HPDE6-E6E7 (cell line): ENCODE data around the gene CIC.

Experiments
- DNase-seq: peaks from one replicate; pipeline ENCODE4 v3.0.0; 2011; ENCODE audit warnings: missing footprints; ENCODE audit errors: extremely low spot score

The CIC gene

GRCh38 chr19:42277821-42278451 lies 8.9 kb downstream of the CIC start:
- DNase-seq, result no peak

- DNase-seq, result no peak
These were observed 9.6 kb downstream of the CIC start for GRCh38 chr19:42278452-42279154.

- DNase-seq, result no peak
These were observed 10.3 kb downstream of the CIC start for GRCh38 chr19:42279155-42279901.

GRCh38 chr19:42279902-42280814 lies 11.1 kb downstream of the CIC start:
- DNase-seq, result peak; percentile 85

GRCh38 chr19:42280815-42281145 lies 11.7 kb downstream of the CIC start:
- DNase-seq, result no peak

GRCh38 chr19:42281146-42281826 lies 12.2 kb downstream of the CIC start:
- no peak for DNase-seq

- DNase-seq, result no peak
These were observed 13.0 kb downstream of the CIC start for GRCh38 chr19:42281827-42282762.

DNA sequence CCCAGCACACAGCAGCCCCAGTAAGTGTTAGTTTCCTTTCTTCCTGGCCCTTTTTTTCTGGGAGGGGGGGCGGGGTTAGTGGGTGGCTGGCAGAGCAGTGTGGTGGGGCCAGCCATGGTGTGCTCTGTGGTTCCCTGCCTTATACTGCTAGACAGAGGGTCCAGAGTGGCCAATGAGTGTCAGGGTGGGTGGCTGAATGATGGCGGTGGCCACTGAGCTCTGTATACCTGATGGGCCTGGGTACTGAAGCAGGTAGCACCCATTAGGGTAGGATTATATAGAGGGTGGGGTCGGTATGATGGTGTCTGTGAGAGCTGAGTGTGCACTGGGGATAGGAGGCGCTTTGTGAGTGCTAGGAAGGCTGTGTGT lies 13.8 kb downstream of the CIC start:
- no peak for DNase-seq

- peak; percentile 76 for DNase-seq
These were observed 14.4 kb downstream of the CIC start for GRCh38 chr19:42283188-42284065.

- no peak for DNase-seq
These were observed 15.0 kb downstream of the CIC start for GRCh38 chr19:42284066-42284501.

DNA sequence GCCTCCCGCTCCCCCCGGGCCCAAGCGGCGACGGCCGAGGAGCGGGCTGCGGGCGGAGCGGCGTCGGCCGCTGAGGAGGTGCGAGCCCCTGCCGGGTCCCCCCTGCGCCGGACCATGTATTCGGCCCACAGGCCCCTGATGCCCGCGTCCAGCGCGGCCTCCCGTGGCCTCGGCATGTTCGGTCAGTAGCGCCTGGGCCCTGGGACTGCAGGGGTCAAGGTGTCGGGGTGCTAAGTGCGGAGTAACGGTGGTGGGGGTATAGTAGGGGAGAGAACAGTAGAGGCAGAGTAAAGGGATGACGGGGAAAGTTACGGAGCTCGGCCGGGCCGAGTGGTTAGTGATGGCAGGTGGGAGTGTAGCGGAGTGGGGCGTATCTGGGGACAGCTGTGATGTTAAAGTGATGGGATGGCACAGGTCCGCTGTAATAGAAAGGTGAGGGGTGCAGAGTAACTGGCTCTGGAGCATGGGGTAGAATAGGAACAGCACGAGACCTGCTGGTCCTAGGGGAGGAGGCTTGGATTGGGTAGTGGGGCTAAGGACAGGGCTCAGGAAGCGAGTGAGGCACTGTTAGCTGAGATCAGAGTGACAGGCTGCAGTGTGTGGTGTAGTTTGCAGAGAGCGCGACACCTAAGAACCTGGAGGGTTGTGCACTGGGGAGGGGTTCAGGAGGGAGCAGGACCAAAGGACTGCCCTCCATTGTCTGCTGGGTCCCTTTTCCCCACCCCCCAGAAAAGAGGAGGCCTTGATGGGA lies 15.7 kb downstream of the CIC start:
- DNase-seq, result no peak

GRCh38 chr19:42285541-42285941 lies 16.5 kb downstream of the CIC start:
- DNase-seq, result no peak

DNA sequence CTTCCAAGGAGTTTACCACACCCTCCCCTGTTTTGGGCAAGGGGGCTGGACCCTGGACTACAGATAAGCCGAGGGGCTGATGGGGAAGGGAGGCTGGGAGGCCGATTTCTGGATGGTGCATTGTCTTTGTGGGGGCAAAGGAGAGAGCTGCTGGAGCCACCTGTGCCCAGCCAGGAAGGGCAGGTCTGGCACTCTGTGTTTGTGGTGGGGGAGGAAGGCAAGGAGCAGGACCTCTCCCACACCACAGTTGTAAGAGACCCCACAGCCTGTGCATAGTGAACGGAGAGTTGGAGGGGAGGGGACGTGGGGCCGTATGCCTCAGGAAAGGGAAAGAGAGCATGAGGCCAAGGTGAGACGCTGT lies 16.9 kb downstream of the CIC start:
- no peak for DNase-seq

DNA sequence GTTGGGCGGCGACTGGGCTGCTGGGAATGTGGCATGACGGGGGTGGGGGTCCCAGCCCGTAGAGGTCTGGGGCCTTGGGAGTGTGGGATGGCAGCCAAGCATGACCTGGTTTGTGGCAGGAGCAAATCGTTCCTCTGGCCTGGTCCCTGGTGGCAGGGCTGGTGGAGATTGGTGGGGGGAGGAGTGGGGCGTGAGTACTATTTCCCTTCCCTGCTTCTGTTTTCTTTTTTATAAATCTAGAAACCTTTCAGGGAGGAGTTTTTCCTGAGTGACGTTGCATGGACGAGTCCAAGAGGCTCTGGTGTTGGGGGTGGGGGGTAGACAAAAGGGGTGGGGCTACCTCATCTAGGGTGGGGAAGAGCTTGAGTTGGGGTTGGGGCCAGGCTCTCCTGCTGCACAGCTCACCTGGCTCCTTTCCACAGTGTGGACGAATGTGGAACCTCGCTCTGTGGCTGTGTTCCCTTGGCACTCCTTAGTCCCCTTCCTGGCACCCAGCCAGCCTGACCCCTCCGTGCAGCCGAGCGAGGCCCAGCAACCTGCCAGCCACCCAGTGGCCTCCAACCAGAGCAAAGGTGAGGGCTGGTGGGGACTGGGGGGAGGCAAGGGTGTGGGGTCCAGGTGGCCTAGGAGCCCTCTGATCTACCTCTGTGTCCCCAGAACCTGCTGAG lies 17.4 kb downstream of the CIC start:
- DNase-seq, result no peak

DNA sequence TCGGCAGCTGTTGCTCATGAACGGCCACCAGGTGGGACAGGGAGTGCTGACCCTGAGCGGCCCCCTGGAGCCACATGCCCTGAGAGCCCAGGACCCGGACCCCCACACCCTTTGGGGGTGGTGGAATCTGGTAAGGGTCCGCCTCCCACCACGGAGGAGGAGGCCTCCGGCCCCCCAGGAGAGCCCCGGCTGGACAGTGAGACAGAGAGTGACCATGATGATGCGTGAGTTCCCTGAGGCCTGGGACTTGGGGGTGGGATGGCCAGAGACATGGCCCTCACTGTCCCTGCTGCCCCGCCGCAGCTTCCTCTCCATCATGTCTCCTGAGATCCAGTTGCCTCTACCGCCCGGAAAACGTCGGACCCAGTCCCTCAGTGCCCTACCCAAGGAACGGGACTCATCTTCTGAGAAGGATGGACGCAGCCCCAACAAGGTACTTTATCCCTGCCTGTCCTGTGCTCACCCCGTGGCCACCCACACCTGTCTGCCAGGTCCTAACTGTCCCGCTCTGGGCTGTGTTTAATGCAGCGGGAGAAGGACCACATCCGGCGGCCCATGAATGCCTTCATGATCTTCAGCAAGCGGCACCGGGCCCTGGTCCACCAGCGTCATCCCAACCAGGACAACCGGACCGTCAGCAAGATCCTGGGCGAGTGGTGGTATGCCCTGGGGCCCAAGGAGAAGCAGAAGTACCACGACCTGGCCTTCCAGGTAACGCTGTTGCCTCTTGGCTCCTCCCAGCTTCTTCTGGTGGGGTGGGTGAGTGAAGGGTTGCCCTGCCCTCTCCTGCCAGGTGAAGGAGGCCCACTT lies 18.2 kb downstream of the CIC start:
- DNase-seq, result no peak

GRCh38 chr19:42287827-42288107 lies 18.7 kb downstream of the CIC start:
- no peak for DNase-seq

- DNase-seq, result no peak
These were observed 19.3 kb downstream of the CIC start for GRCh38 chr19:42288387-42288786.
